Stimulated activated CD8-positive, alpha-beta memory T cell treated with anti-CD3 and anti-CD28 coated beads, Interleukin-15, amount 100 ng/mL, for 1 hour (primary cell): Measurements from ENCODE around the gene NFKBIE.

Experiments used
- DNase-seq: peaks from one replicate; pipeline ENCODE4 v3.0.0-alpha.2; 2020; ENCODE audit warnings: low read depth

The NFKBIE gene

DNA sequence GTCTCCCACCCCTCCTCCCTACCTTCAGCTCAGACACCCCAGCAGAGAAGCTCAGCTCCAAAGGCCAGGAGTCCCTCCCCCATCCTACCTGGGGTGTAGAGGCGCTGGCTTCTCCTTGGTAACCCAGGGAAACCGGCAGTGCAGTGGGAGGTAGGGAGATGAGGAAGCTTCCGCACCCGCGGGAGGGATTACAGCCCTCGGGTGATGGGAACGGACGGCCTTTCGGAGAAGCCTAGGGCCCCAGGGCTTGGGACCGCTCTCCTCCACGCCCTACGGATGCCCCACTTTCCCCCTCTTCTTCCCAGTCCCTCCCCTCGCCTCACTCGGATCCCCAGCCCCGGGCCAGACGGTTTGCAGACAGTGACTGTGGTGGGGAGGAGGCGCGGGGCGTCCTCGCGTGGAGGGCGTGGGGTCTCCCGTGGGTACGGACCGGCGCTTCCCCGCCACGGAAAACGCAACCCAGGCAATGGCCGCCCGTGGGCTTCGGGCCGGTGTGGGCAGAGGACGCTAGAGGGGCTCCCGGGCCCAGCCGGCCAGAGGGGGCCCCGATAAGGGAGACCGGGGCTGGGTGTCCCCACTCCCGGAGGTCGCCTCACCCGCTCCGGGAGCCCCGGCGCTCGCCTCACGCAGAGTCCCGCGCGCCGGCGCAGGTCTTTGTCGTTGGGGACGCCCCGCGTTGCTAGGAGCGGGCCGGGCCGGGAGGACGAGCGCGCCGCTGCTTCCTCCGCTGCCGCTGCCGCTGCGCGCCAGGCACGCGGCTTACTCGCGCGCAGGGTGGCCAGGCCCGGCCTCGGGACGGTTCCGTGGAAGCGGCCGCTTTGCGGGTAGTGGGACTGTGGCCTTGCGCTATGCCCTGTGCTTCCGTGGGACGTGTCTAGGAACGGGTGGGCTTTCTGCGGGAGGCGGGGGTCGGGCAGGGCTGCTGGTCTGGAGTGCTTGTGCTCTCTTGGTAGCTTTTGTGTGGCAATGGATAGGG is 32.0 kb upstream of the NFKBIE start:
- DNase-seq = no peak

- no peak for DNase-seq
These were observed 29.8 kb upstream of the NFKBIE start for GRCh38 chr6:44294832-44295791.

DNA sequence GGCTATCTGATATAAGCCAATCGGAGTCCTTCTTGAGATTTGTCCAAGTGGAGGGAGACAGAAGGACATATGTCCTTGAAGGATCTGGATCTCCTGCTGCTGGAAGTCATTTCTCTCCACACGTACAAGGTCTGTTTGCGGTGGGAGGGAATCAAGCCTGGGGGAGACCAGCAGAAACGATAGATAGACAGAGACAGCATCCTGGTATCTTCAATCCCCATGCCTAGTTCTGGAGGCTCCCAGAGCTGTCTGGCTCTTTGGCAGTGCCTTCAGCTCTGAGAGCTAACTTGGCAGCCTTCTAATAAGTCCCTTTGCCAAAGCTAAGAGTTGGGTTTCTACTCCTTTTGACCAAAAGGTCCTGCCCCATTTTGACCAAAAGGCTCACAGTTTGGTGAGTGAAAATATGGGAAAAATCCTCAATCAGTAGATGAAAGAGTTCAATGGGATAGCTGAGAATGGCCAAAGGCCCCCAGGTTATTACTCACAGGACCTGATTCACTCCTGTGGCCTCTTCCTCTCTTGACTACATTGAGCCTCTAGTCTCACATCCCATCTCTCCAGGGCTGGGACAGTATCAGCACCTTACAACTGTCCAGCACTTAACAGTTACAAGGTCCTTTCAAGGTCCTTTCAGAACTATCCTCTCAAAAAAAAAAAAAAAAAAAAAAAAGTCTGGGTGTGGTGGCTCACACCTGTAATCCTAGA is 27.5 kb upstream of the NFKBIE start:
- DNase-seq = no peak

- no peak for DNase-seq
These were observed 26.5 kb upstream of the NFKBIE start for GRCh38 chr6:44291841-44292240.

GRCh38 chr6:44289726-44290260 is 24.4 kb upstream of the NFKBIE start:
- no peak for DNase-seq

DNA sequence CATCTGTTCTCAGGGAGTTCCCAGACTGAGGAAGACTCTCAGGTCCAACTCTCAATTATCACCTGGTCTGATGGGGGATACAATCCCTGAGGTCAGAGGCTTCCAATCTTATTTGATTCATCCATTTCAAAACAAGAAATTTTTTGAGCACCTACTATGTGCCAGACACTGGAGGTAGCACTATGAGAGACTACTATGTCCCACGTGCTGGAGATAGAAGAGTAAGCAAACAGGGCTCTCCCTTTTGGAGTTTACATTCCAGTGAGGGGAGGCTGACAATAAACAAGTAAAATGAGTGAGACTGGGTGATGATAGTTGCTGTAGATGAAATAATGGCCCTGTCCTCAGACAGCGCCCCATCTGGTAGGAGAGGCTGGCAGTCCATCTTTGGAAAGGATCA is 21.4 kb upstream of the NFKBIE start:
- no peak for DNase-seq

GRCh38 chr6:44286285-44286565 is 20.9 kb upstream of the NFKBIE start:
- DNase-seq = no peak

GRCh38 chr6:44285552-44286284 is 20.4 kb upstream of the NFKBIE start:
- DNase-seq = no peak

DNA sequence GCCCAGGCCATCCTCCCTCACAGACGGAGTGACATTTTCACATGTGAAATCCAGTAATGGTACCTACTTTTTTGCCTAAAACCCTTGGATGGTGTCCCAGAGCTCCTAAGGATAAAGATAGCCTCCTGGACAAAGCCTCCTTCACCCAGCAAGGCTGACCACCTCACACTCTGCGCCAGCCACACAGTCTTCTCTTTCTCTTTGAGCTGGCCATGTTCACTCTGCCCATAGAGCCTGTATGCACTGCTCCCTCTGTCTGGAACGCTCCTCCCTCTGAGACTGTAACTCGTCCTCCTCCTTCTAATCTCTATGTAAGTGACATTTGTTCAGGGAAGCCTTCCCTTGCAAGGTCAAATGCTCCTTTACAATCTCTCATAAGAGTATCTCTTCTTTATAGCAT is 19.5 kb upstream of the NFKBIE start:
- DNase-seq = no peak

GRCh38 chr6:44284121-44284520 is 18.8 kb upstream of the NFKBIE start:
- DNase-seq = no peak

DNA sequence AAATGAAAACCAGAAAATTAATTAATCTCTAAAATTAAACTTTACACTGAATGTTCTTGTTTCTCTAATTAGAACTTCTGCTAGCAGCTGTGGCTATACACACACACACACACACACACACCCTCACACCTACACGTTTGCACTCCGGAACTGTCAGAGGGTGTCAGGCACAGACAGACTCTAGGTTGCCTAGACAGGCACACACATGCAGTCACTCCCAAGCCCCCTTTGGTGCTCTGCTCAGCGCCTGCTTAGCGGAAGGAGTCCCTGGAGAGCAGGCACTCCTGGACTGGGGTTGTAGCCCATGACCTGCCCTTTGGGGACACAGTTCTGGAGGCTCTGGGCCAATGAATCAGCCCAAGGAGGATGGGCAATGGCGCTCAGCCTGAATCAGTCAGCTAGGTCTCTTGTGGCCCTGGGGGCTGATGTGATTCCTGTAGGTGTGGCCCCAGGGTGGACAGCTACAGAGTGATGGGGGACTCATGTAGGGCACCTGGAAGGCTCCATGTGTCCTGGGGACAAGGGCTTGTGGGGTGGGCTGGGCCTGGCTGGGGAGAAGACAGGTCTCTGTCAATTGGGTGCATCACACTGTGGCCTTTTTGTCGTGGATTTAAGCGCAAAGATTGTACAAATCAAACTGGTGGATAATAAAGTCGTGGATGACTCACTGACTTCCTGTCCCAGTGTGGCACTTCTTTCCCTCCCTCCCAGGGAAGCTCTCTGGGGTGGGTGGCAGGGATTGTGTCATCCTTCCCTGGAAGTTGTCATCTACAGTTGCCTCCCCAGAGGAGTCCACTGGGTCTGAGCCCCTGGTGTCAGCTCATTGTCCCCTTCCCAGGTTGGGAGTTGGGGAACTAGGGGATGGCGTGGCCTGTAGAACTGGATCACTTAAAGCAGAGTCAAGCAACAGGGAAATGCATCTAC is 13.7 kb upstream of the NFKBIE start:
- DNase-seq = no peak

DNA sequence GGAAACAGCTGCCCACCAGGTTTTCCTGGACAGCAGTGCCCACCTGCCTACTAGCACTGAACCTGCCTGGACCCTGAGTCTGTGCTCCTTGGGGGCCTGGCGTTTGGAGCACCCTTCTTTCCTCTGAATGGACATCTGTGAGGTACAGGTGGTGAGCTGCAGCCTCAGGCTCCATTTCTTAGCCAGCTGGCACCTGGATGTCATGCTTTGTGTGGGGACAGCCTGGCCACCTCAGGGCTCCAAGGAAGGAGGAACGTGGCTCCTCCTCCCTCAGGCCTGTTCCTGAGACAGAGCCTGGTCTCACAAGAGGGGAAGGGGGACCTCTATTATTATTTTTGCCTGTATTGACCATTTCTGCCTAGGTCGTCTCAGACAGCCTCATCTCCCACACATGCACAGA is 13.0 kb upstream of the NFKBIE start:
- no peak for DNase-seq

GRCh38 chr6:44277763-44278162 is 12.4 kb upstream of the NFKBIE start:
- no peak for DNase-seq

- no peak for DNase-seq
These were observed 11.6 kb upstream of the NFKBIE start for GRCh38 chr6:44276667-44277640.

- DNase-seq = no peak
These were observed 10.6 kb upstream of the NFKBIE start for GRCh38 chr6:44275749-44276648.

DNA sequence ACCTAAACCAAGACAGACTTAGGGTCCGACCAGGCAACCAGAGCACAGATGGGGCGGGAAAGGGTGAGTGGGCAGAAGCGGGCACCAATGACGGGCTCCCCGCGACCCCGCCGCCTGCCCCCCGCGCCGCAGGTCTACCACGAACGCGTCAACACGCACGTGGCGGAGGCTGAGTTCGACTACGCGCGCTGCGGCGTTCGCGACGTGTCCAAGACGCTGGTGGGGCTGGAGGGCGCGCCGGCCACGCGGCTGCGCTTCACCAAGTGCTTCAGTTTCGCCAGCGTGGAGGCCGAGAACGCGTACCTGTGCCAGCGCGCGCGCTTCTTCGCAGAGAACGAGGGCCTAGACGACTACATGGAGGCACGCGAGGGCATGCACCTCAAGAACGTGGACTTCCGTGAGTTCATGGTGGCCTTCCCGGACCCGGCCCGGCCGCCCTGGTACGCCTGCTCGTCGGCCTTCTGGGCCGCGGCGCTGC is 10.0 kb upstream of the NFKBIE start:
- no peak for DNase-seq

DNA sequence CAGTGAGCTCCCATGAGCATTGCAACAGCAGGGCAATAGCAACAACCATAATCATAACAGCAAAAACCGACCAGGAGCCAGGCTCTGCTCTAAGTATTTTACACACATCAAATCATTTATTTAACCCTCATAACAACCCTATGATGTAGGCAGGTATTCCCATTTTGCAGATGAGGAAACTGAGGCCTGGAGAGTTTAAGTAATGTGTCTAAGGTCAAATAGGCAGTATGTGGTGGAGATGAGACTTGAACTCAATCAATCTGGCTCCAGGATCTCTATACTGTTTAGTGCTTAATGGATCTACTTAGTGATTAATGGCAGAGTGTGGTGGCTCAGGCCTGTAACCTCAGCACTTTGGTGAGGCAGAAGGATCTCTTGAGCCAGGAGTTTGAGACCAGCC is 8.3 kb upstream of the NFKBIE start:
- DNase-seq = no peak
